ENCODE measurements around the gene FARP2.

DNA sequence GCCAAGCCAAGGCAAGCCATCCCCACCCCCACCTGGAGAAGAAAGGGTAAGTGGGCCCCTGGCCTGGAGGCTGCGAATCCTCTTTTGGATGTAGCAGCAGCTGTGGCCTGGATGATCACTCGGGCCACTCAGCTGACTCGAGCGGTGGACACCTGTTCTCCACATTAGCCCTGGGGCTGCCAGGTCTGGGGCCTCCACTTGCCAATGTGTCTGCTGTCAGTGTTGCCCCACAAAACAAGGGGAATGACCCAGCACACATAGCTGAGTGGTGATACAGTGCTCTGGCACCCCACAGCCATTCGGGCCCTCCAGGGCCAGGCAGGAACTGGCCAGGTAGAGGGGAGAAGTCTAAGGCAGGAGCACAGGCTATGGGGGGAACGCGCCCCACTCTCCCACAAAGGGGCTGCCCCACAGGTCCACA, 149.7 kb downstream of the FARP2 start:
- TF ChIP-seq YY1 (IDR thresholded peaks at IDR 0.05; ENCODE audit: low read depth) (no peak), EZH2phosphoT487 (IDR thresholded peaks at IDR 0.05; ENCODE audit: borderline replicate concordance, low read depth) (no peak), POLR2AphosphoS5 (IDR thresholded peaks at IDR 0.05; ENCODE audit: low read depth, low read length) (no peak), FOXM1 (IDR thresholded peaks at IDR 0.05; ENCODE audit: low read depth) (no peak), TAF1 (IDR thresholded peaks at IDR 0.05; ENCODE audit: borderline replicate concordance, low read depth, low read length) (no peak), MXI1 (IDR thresholded peaks at IDR 0.05; ENCODE audit: low read depth, low read length) (no peak), USF2 (IDR thresholded peaks at IDR 0.05; ENCODE audit: borderline replicate concordance, low read depth, low read length) (no peak)
- TF ChIP-seq, protein P1, sequence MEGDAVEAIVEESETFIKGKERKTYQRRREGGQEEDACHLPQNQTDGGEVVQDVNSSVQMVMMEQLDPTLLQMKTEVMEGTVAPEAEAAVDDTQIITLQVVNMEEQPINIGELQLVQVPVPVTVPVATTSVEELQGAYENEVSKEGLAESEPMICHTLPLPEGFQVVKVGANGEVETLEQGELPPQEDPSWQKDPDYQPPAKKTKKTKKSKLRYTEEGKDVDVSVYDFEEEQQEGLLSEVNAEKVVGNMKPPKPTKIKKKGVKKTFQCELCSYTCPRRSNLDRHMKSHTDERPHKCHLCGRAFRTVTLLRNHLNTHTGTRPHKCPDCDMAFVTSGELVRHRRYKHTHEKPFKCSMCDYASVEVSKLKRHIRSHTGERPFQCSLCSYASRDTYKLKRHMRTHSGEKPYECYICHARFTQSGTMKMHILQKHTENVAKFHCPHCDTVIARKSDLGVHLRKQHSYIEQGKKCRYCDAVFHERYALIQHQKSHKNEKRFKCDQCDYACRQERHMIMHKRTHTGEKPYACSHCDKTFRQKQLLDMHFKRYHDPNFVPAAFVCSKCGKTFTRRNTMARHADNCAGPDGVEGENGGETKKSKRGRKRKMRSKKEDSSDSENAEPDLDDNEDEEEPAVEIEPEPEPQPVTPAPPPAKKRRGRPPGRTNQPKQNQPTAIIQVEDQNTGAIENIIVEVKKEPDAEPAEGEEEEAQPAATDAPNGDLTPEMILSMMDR (IDR thresholded peaks at IDR 0.05), result no peak
